HepG2 (cell line): ENCODE measurements around the gene PML. TPM values are rescaled to one million over a fixed set of nuclear protein-coding genes. Genes with fewer than 3 reads are reported as not detected.

ENCODE experiments used
- ATAC-seq: fragments of 200-7000 bp; cut with Tn5 transposase; 3 replicates; pipeline ENCODE4 v1.9.1; 2020; ENCODE audit warnings: mild to moderate bottlenecking, moderate library complexity
- BruUV-seq: library from RNA; stranded (reverse); fragments of 400-500 nt; replicated peaks from 2 replicates; lab custom pipeline; 2021; lab: Mats Ljungman, UMichigan
- CTCF ChIA-PET: fragments of 300-600 bp; formaldehyde crosslinking; extraction: SDS; loops from one replicate; lab custom pipeline; 2021; ENCODE audit warnings: low total read pairs, inconsistent platforms, low intra/inter-chr PET ratio; lab: Yijun Ruan, JAX
- POLR2A ChIA-PET: fragments of 350-600 bp; sonication (Branson Sonifier 250); formaldehyde crosslinking; loops from one replicate; lab custom pipeline; 2020; ENCODE audit warnings: antibody characterized with exemption, inconsistent platforms; lab: Yijun Ruan, JAX
- DNase-seq: peaks from one replicate; pipeline ENCODE4 v3.0.0-alpha.2; 2015; ENCODE audit warnings: low spot score
- FAIRE-seq: peaks from 3 replicates; lab custom pipeline; 2011; peaks lifted over from hg19 to GRCh38; lab: Jason Lieb, UNC
- H2AFZ ChIP-seq: one replicate; pipeline ENCODE4 v1.6.1; 2011; ENCODE audit warnings: low read length, inconsistent platforms
- H3K27ac ChIP-seq: fragments of 300-600 bp; 3 replicates; pipeline ENCODE4 v1.8.0; 2011; ENCODE audit warnings: mixed run types, mild to moderate bottlenecking, mixed read lengths, low read length, inconsistent platforms; ENCODE audit not compliant: insufficient read depth; ENCODE audit errors: extremely low read length
- H3K27me3 ChIP-seq, 2 experiments: fragments of 200-600 bp in 1 of 2; 2 replicates in 1 of 2; 3 replicates in 1 of 2; pipeline versions ENCODE4 v1.6.0 to v1.8.0; 2011; ENCODE audit warnings: low read length in 2 of 2, mild to moderate bottlenecking in 2 of 2, moderate library complexity in 2 of 2, inconsistent platforms in 1 of 2; ENCODE audit not compliant: insufficient read depth in 2 of 2, control insufficient read depth in 1 of 2
- H3K36me3 ChIP-seq, 2 experiments: fragments of 200-600 bp in 1 of 2; replicated peaks in 1 of 2; 2 replicates in 1 of 2; 3 replicates in 1 of 2; pipeline versions ENCODE4 v1.5.1 to v1.8.0; 2011; ENCODE audit warnings: low read length in 2 of 2, inconsistent platforms in 1 of 2; ENCODE audit not compliant: insufficient read depth in 2 of 2, control insufficient read depth in 1 of 2
- H3K4me1 ChIP-seq: 2 replicates; pipeline ENCODE4 v1.5.1; 2012; ENCODE audit warnings: low read length, inconsistent platforms; ENCODE audit not compliant: insufficient read depth
- H3K4me2 ChIP-seq: 2 replicates; pipeline ENCODE4 v1.6.0; 2011; ENCODE audit warnings: low read depth, low read length, inconsistent platforms
- H3K4me3 ChIP-seq, 3 experiments: fragments of 200-600 bp in 1 of 3; sonication (generic), shearing (Covaris generic) in 1 of 3; replicated peaks in 1 of 3; 2 replicates each; pipeline ENCODE4 v1.5.1; 2011 to 2016; ENCODE audit warnings: low read length in 3 of 3, inconsistent platforms in 2 of 3, low read depth in 2 of 3, mild to moderate bottlenecking in 2 of 3, control low read depth in 1 of 3, mixed read lengths in 1 of 3; ENCODE audit not compliant: insufficient read depth in 1 of 3
- H3K79me2 ChIP-seq: one replicate; pipeline ENCODE4 v1.6.1; 2011; ENCODE audit warnings: low read length, inconsistent platforms; ENCODE audit not compliant: insufficient read depth
- H3K9ac ChIP-seq: 2 replicates; pipeline ENCODE4 v1.6.0; 2011; ENCODE audit warnings: mild to moderate bottlenecking, low read depth, low read length, inconsistent platforms; ENCODE audit not compliant: insufficient read depth
- H3K9me3 ChIP-seq: 2 replicates; pipeline ENCODE4 v1.5.1; 2012; ENCODE audit warnings: mild to moderate bottlenecking, low read length
- H4K20me1 ChIP-seq: 2 replicates; pipeline ENCODE4 v1.6.0; 2011; ENCODE audit warnings: inconsistent platforms, mild to moderate bottlenecking, low read length, moderate library complexity; ENCODE audit not compliant: insufficient read depth
- HNRNPLL ChIP-seq: fragments of 200-400 bp; formaldehyde crosslinking; IDR thresholded peaks from 2 replicates; pipeline ENCODE4 v1.6.1; 2017; ENCODE audit warnings: mild to moderate bottlenecking, low read depth, low read length; ENCODE audit not compliant: poor library complexity, severe bottlenecking
- ZNF33A ChIP-seq: sonication (generic); formaldehyde crosslinking; IDR thresholded peaks from 2 replicates; pipeline ENCODE4 v1.5.1; 2020; ENCODE audit warnings: missing genetic modification reagents, mild to moderate bottlenecking, moderate library complexity, borderline replicate concordance
- ZNF781 ChIP-seq: sonication (generic); formaldehyde crosslinking; IDR thresholded peaks from 2 replicates; pipeline ENCODE4 v1.5.1; 2020; ENCODE audit warnings: borderline replicate concordance, mild to moderate bottlenecking, missing genetic modification reagents; ENCODE audit errors: not compliant biosample characterization
- WGBS: methylation state at CpG from one replicate; pipeline ENCODE4 v1.1.6; 2017; ENCODE audit warnings: low lambda C conversion rate; 5-methylcytosine and 5-hydroxymethylcytosine counted together
- in situ Hi-C: cut with HindIII; loops from 2 replicates; pipeline ENCODE4 v1.10.0; 2017; ENCODE audit warnings: low pct_unique_long_range_greater_than_20kb; ENCODE audit not compliant: extremely low pct_ligation_motif_present
- intact Hi-C: fragments of 100-400 bp; cut with micrococcal nuclease; formaldehyde crosslinking; loops from one replicate; pipeline ENCODE4 v1.10.0; 2022; ENCODE audit not compliant: unreplicated experiment
- polyA plus RNA-seq, 8 experiments: library from polyadenylated mRNA; depleted of rRNA in 3 of 8; stranded (reverse) in 7 of 8; unstranded in 1 of 8; fragments of >200 nt; fragmentation: Illumina TruSeq in 4 of 8; extraction: Trizol in 4 of 8; gene quantifications; 2 replicates each; pipeline versions ENCODE4 v1.2.1 to v1.2.3, GENCODE V29; 2011 to 2016; ENCODE audit warnings: low read depth in 4 of 8, missing spikeins in 1 of 8, mixed read lengths in 1 of 8; ENCODE audit not compliant: insufficient read depth in 1 of 8
- total RNA-seq, 5 experiments: library from RNA; depleted of rRNA; stranded (reverse); fragments of >200 nt; fragmentation: Illumina TruSeq; extraction: Trizol; gene quantifications; 2 replicates each; pipeline ENCODE4 v1.2.3, GENCODE V29; 2016; ENCODE audit warnings: low read depth in 1 of 5

Gene PML
- total and polyA plus RNA-seq, 2 of the 13 experiments (the other 11 are each of a cell fraction or from before 2014, with no cell fraction given): 2.9 to 3.9 TPM

GRCh38 chr15:73968461-73968860, 26.1 kb upstream of the PML start:
- ChIA-PET POLR2A (no interaction called here), CTCF (no interaction called here)
- H3K9me3 ChIP-seq: no peaks in the 10 kb centered on the region
- no peak overlapping the region for H2AFZ ChIP-seq
- WGBS: 32% methylated on average over 3 of the region's 3 CpGs
- peaks cover 6% of the 10 kb centered on the region; the same call in 1 of the 2 replicates for H3K4me1 ChIP-seq
- H3K36me3 ChIP-seq: no peaks in the 10 kb centered on the region
- H4K20me1 ChIP-seq: no peaks in the 10 kb centered on the region
- no peak overlapping the region for H3K27ac ChIP-seq
- ATAC-seq (no peak), DNase-seq (no peak)
- H3K9ac ChIP-seq: no peak overlapping the region
- H3K79me2 ChIP-seq: no peaks in the 10 kb centered on the region
- no peak overlapping the region for H3K4me3 ChIP-seq
- TF ChIP-seq HNRNPLL: no peak
- TF ChIP-seq, all 625 proteins: peak for 0
- in situ Hi-C loops: loop anchor here (5.0 kb wide), 1 partner anchor 69 kb away; no protein-coding TSS in a partner anchor
- no peak overlapping the region for H3K4me2 ChIP-seq
- BruUV-seq: no TSS peak
- no peak for FAIRE-seq
- intact Hi-C loops: no loop called here
- no peaks in the 10 kb centered on the region for H3K27me3 ChIP-seq

- no peak for DNase-seq
- FAIRE-seq: no peak
- 4% methylated on average over 5 of the region's 6 CpGs for WGBS
- intact Hi-C loops (no loop called here), in situ Hi-C loops (loop anchor here (5.0 kb wide), 1 partner anchor 68 kb away; no protein-coding TSS in a partner anchor)
- Histone ChIP-seq H3K79me2 (no peaks in the 10 kb centered on the region), H3K9me3 (no peaks in the 10 kb centered on the region), H3K36me3 (no peaks in the 10 kb centered on the region), H3K4me1 (peaks cover 6% of the 10 kb centered on the region; the same call in 1 of the 2 replicates), H4K20me1 (no peaks in the 10 kb centered on the region), H2AFZ (no peak overlapping the region), H3K27me3 (no peaks in the 10 kb centered on the region), H3K4me2 (no peak overlapping the region), H3K27ac (no peak overlapping the region), H3K9ac (no peak overlapping the region), H3K4me3 (no peak overlapping the region)
- ChIA-PET CTCF (no interaction called here), POLR2A (no interaction called here)
- BruUV-seq: no TSS peak
- ATAC-seq: no peak
- TF ChIP-seq ZNF781 (CRISPR knock-in tag): no peak
- TF ChIP-seq ZNF33A: no peak
Measured at GRCh38 chr15:73969151-73969759, 25.3 kb upstream of the PML start.
